GM19035 (cell line): ENCODE data around the gene GABRB2.
"Not testable (repeated sequence)": the region's sequence is repeated elsewhere in the genome, so short reads cannot be mapped to it uniquely, and the experiment has no call there.

Experiments used
- ATAC-seq: cut with Tn5 transposase; IDR thresholded peaks from one replicate; pipeline ENCODE4 v1.9.1; 2021; ENCODE audit not compliant: unreplicated experiment

The GABRB2 gene

GRCh38 chr5:161256957-161257356 is 289.6 kb downstream of the GABRB2 start:
- no peak for ATAC-seq

GRCh38 chr5:161252955-161253354 is 293.6 kb downstream of the GABRB2 start:
- ATAC-seq, result not testable (repeated sequence)

GRCh38 chr5:161246749-161247148 is 299.8 kb downstream of the GABRB2 start:
- ATAC-seq, result no peak

DNA sequence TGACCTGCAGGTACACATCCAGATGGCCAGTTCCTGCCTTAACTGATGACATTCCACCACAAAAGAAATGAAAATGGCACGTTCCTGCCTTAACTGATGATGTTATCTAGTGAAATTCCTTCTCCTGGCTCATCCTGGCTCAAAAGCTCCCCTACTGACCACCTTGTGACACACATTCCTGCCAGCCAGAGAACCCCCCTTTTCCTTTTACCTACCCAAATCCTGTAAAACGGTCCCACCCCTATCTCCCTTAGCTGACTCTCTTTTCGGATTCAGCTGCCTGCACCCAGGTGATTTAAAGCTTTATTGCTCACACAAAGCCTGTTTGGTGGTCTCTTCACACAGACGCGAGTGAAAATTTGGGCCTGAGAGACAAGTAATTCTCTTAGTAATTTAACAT is 300.7 kb downstream of the GABRB2 start:
- ATAC-seq, result not testable (repeated sequence)
